GM12891 (cell line): ENCODE data around the gene GRIK2.

Experiments used
- POLR2A ChIP-seq: IDR thresholded peaks from 2 replicates; pipeline ENCODE4 v1.6.1; 2011; ENCODE audit warnings: low read depth, low read length, control low read depth
- SPI1 ChIP-seq: IDR thresholded peaks from 2 replicates; pipeline ENCODE4 v1.6.1; 2011; ENCODE audit warnings: low read depth, low read length, control low read depth

- TF ChIP-seq POLR2A (no peak), SPI1 (no peak)
Observed at GRCh38 chr6:101940391-101940790, 546.9 kb downstream of the GRIK2 start.
